HUES48 (cell line): ENCODE data around the gene PSMC3IP.

Experiments
- H3K27ac ChIP-seq: one replicate; pipeline ENCODE4 v1.7.0; 2013; ENCODE audit warnings: low read depth, low read length, inconsistent platforms
- H3K27me3 ChIP-seq: 2 replicates; pipeline ENCODE4 v1.6.1; 2013; ENCODE audit warnings: mild to moderate bottlenecking, low read length; ENCODE audit not compliant: control insufficient read depth, insufficient read depth
- H3K36me3 ChIP-seq: 2 replicates; pipeline ENCODE4 v1.6.1; 2013; ENCODE audit warnings: low read length; ENCODE audit not compliant: control insufficient read depth, insufficient read depth
- H3K4me1 ChIP-seq: 2 replicates; pipeline ENCODE4 v1.6.1; 2013; ENCODE audit warnings: mild to moderate bottlenecking, low read length; ENCODE audit not compliant: control insufficient read depth, insufficient read depth
- H3K4me3 ChIP-seq: 2 replicates; pipeline ENCODE4 v1.5.1; 2013; ENCODE audit warnings: mild to moderate bottlenecking, low read depth, low read length
- H3K9ac ChIP-seq: 2 replicates; pipeline ENCODE4 v1.6.1; 2013; ENCODE audit warnings: mild to moderate bottlenecking, low read depth, low read length, moderate library complexity
- H3K9me3 ChIP-seq: 2 replicates; pipeline ENCODE4 v1.6.1; 2013; ENCODE audit warnings: low read length; ENCODE audit not compliant: control insufficient read depth, insufficient read depth

PSMC3IP gene

DNA sequence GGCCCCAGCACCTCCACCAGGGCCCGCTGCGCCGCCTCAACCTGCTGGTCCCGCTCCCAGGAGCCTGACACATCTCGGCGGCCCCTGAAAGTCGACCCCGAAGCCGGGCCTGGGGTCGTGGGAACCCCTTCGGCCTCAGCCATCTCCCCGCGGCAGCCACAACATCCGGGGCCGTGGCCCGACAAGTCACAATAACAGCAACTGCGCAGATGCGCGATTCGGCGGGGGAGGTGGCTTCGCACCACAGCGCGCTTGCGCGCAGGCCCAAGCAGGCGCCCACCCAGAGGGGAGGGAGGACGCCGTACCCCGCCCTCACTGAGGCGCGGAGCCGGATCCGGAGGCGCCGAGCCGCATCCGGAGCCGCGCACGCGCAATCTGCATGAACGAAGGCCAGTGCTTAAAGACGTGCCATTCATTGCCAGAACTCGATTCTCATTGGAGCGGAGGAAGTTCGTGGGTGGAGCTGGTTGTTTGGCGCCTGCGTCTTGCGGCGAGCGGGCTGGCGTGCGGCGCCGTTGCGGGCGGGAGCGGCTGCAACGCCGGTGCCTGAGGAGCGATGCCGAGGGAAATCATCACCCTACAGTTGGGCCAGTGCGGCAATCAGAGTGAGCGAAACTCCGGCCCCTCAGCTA is 31.8 kb upstream of the PSMC3IP start, which contains the start of the genes RETREG3 and TUBG1:
Gene RETREG3, minus strand, starts transcription at position 193 of the 632 bp plus-strand sequence. Its CDS starts 50 bp downstream, at position 143.
Gene TUBG1, plus strand, starts transcription at position 502 of the 632 bp plus-strand sequence. Its CDS starts 55 bp downstream, at position 557.
- Histone ChIP-seq H3K27ac (peak within 1 kb of the TSS; percentile 94), H3K9me3 (no peaks in the 10 kb centered on the region), H3K4me3 (peak within 1 kb of the TSS; percentile 94), H3K9ac (peak within 1 kb of the TSS; percentile 69), H3K4me1 (0 out of 2 replicates have a peak, but pooled peaks cover 7% of the 10 kb centered on the region), H3K36me3 (peaks cover 32% of the 10 kb centered on the region), H3K27me3 (no peaks in the 10 kb centered on the region)

- 0 out of 2 replicates have a peak, but pooled peaks cover 7% of the 10 kb centered on the region for H3K4me1 ChIP-seq
- peak overlapping the region; percentile 69 for H3K9ac ChIP-seq
- H3K4me3 ChIP-seq = peak overlapping the region; percentile 94
- H3K36me3 ChIP-seq = peaks cover 25% of the 10 kb centered on the region
- no peaks in the 10 kb centered on the region for H3K27me3 ChIP-seq
- peak overlapping the region; percentile 94 for H3K27ac ChIP-seq
- no peaks in the 10 kb centered on the region for H3K9me3 ChIP-seq
These were observed 31.0 kb upstream of the PSMC3IP start for GRCh38 chr17:42608305-42609181.

DNA sequence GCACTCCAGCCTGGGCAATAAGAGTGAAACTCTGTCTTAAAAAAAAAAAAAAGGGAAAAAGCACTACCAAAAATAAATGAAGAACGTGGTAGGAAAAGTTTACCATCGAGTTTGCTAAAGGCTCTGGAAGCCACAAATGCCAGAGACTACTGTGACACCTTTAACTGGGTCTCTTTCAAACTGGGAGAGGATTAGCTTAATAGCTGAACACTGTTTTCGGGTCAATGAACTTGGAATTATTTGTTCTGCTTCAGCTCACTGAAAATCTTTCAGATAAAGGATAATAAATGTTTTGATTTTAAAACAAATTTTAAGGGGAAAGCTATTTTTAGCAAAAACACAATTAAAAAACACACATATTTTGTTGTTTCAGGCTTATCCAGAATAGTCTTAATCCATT is 30.2 kb upstream of the PSMC3IP start:
- no peaks in the 10 kb centered on the region for H3K27me3 ChIP-seq
- no peak overlapping the region for H3K9ac ChIP-seq
- peak overlapping the region; percentile 94 for H3K4me3 ChIP-seq
- H3K36me3 ChIP-seq = peaks cover 17% of the 10 kb centered on the region
- H3K4me1 ChIP-seq = 0 out of 2 replicates have a peak, but pooled peaks cover 7% of the 10 kb centered on the region
- H3K27ac ChIP-seq = no peak overlapping the region
- no peaks in the 10 kb centered on the region for H3K9me3 ChIP-seq

- H3K27me3 ChIP-seq = no peaks in the 10 kb centered on the region
- H3K4me3 ChIP-seq = no peak overlapping the region
- no peaks in the 10 kb centered on the region for H3K36me3 ChIP-seq
- H3K9me3 ChIP-seq = no peaks in the 10 kb centered on the region
- H3K9ac ChIP-seq = no peak overlapping the region
- H3K27ac ChIP-seq = no peak overlapping the region
- 0 out of 2 replicates have a peak, but pooled peaks cover 3% of the 10 kb centered on the region for H3K4me1 ChIP-seq
These were observed 25.8 kb upstream of the PSMC3IP start for GRCh38 chr17:42603318-42603717.

DNA sequence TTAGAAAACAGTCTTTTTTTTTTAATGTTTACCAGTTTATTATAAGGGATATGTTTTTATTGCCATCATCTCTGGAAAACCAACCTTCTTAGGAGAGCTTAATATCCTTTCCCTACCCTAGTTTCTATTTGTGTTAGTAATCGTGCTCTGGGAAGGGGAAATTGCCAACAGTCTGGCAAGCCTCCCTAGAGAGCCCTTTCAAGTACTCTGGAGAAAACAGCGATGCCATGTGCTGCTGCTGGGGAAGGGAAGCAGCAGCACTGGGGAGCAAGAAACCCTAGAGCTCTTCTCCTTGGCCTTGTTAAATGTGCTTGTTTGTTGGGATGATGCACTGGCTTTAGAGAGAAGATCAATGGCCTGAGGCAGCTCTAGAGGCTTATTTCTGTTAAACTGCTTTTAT is 21.4 kb upstream of the PSMC3IP start:
- Histone ChIP-seq H3K9ac (no peak overlapping the region), H3K27me3 (no peaks in the 10 kb centered on the region), H3K4me3 (no peak overlapping the region)

GRCh38 chr17:42596386-42596785 is 18.9 kb upstream of the PSMC3IP start:
- no peaks in the 10 kb centered on the region for H3K9me3 ChIP-seq
- H3K4me1 ChIP-seq = no peaks in the 10 kb centered on the region
- no peak overlapping the region for H3K9ac ChIP-seq
- H3K27ac ChIP-seq = no peak overlapping the region
- peaks cover 11% of the 10 kb centered on the region; the same call in 1 of the 2 replicates for H3K36me3 ChIP-seq
- H3K27me3 ChIP-seq = no peaks in the 10 kb centered on the region
- H3K4me3 ChIP-seq = no peak overlapping the region

More for the DNA sequence above, 21.4 kb upstream of the PSMC3IP start:
- Histone ChIP-seq H3K4me1 (no peaks in the 10 kb centered on the region), H3K9me3 (no peaks in the 10 kb centered on the region), H3K36me3 (peaks cover 4% of the 10 kb centered on the region; the same call in 1 of the 2 replicates), H3K27ac (no peak overlapping the region)

DNA sequence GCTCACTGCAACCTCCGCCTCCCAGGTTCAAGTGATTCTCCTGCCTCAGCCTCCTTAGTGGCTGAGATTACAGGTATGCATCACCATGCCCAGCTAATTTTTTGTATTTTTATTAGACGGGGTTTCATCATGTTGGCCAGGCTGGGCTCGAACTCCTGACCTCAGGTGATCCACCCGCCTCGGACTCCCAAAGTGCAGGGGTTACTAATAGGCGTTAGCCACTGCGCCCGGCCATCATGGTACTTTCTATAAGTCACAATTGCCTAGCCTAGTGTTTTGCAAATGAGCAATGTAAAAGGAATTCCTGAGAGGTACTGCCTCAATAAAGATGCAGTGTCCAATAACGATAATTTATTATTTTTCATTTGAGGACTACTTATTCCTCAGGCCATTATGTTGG is 13.9 kb upstream of the PSMC3IP start:
- no peak overlapping the region for H3K27ac ChIP-seq
- no peak overlapping the region for H3K9ac ChIP-seq
- H3K9me3 ChIP-seq = no peaks in the 10 kb centered on the region
- H3K4me1 ChIP-seq = no peaks in the 10 kb centered on the region
- peaks cover 45% of the 10 kb centered on the region for H3K36me3 ChIP-seq
- no peak overlapping the region for H3K4me3 ChIP-seq
- no peaks in the 10 kb centered on the region for H3K27me3 ChIP-seq

- no peaks in the 10 kb centered on the region for H3K9me3 ChIP-seq
- peaks cover 49% of the 10 kb centered on the region for H3K36me3 ChIP-seq
- no peak overlapping the region for H3K27ac ChIP-seq
- H3K9ac ChIP-seq = no peak overlapping the region
- H3K27me3 ChIP-seq = no peaks in the 10 kb centered on the region
- no peak overlapping the region for H3K4me3 ChIP-seq
- H3K4me1 ChIP-seq = no peaks in the 10 kb centered on the region
These were observed 13.4 kb upstream of the PSMC3IP start for GRCh38 chr17:42590886-42591285.

GRCh38 chr17:42586514-42587230 is 9.1 kb upstream of the PSMC3IP start:
- Histone ChIP-seq H3K9me3 (no peaks in the 10 kb centered on the region), H3K4me3 (no peak overlapping the region), H3K4me1 (no peaks in the 10 kb centered on the region), H3K27me3 (no peaks in the 10 kb centered on the region), H3K27ac (no peak overlapping the region), H3K36me3 (peaks cover 84% of the 10 kb centered on the region), H3K9ac (no peak overlapping the region)

GRCh38 chr17:42585353-42585752 is 7.8 kb upstream of the PSMC3IP start:
- H3K4me1 ChIP-seq = no peaks in the 10 kb centered on the region
- peaks cover 84% of the 10 kb centered on the region for H3K36me3 ChIP-seq
- no peaks in the 10 kb centered on the region for H3K27me3 ChIP-seq
- H3K9me3 ChIP-seq = no peaks in the 10 kb centered on the region
- no peak overlapping the region for H3K9ac ChIP-seq
- H3K4me3 ChIP-seq = no peak overlapping the region
- H3K27ac ChIP-seq = no peak overlapping the region
